Embryonic facial prominence (tissue), 1 donor: ENCODE results near the gene ANKRD6.

Experiments
- DNase-seq: peaks from one replicate; pipeline ENCODE4 v3.0.0-alpha.2; 2016; ENCODE audit errors: extremely low spot score

Gene ANKRD6

GRCh38 chr6:89471287-89471867 lies 38.4 kb downstream of the ANKRD6 start:
- no peak for DNase-seq

GRCh38 chr6:89475101-89475500 lies 42.1 kb downstream of the ANKRD6 start:
- no peak for DNase-seq

- no peak for DNase-seq
Measured at GRCh38 chr6:89475634-89476033, 42.7 kb downstream of the ANKRD6 start.

DNA sequence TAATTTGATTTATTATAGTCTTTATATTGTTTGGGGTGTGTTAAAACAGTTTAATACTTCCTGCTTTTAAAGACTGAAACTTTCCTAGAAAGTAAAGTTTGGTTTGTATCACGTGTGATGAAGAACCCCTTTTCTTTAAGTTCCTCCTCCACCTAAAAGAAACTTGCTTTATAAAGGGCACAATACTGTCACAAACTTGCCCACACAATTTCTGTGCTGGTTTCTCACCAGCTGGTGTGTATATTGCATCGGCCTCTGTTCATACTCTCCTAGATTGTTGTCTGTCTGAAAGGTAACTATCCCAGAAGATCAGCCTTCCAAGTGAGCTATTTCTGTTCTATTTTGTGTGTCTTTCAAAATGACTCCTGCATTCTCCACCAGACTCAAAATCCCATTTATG lies 46.9 kb downstream of the ANKRD6 start:
- no peak for DNase-seq

- no peak for DNase-seq
Measured at GRCh38 chr6:89481695-89482094, 48.7 kb downstream of the ANKRD6 start.

DNA sequence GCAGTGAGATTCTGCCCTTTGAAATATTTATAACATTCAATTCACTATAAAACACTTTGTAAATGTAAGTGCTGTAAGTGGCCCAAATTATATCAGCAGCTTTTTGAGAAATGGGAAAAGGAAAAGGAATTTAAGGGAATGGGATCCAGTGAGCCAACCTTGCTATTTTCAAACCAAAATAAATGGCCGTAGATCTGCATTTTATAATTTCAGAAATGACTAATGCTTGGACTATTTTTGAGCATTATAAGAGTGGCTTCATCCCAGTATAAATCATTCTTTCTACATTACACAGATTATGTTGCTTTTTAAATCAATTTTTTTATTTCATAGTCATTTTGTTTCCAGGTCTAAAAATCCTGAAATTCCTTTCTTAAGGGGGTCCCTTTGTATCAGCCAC lies 49.2 kb downstream of the ANKRD6 start:
- no peak for DNase-seq

GRCh38 chr6:89483111-89483720 lies 50.3 kb downstream of the ANKRD6 start:
- DNase-seq = no peak

GRCh38 chr6:89485320-89485719 lies 52.4 kb downstream of the ANKRD6 start:
- DNase-seq = no peak

DNA sequence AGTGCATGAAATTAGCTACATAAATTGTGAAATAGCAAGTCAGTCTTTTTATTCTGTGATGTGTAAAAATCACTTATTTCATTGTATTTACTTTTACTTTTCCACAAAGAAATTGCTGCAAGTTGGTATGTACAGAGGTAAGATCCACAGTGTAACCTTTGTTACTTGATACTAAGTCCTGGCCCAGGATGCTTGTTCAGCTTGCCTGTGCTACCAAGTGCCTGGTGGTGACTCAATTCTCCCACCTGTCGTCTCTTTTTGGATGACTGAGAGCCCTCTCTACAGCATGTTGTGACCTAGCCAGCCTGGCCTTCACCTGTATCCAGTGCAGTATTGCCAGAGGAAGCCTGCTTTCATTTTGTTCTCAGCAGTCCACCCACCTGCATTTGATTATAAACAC lies 54.9 kb downstream of the ANKRD6 start:
- no peak for DNase-seq

DNA sequence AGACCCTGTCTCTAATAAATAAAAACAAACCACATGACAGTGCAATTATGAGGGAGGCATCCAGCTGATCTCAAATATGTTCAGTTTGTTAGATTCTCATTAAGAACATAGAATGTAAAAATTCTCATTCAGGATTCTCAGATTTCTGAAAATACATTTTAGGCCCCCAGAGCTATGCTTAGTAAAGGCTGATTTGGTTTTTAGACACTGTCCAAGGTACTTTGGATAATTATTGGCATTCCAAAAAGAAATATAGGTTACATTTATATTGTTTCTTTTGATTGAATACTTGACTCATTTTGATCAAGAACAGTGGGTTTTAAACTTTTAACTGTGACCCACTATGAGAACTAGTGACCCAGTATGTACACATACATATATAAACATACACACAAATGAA lies 55.5 kb downstream of the ANKRD6 start:
- no peak for DNase-seq

GRCh38 chr6:89489078-89489477 lies 56.1 kb downstream of the ANKRD6 start:
- DNase-seq = no peak

GRCh38 chr6:89492025-89492640 lies 59.2 kb downstream of the ANKRD6 start:
- no peak for DNase-seq

- DNase-seq = no peak
Measured at GRCh38 chr6:89494131-89494793, 61.3 kb downstream of the ANKRD6 start.

GRCh38 chr6:89495961-89496535 lies 63.1 kb downstream of the ANKRD6 start:
- DNase-seq = no peak

DNA sequence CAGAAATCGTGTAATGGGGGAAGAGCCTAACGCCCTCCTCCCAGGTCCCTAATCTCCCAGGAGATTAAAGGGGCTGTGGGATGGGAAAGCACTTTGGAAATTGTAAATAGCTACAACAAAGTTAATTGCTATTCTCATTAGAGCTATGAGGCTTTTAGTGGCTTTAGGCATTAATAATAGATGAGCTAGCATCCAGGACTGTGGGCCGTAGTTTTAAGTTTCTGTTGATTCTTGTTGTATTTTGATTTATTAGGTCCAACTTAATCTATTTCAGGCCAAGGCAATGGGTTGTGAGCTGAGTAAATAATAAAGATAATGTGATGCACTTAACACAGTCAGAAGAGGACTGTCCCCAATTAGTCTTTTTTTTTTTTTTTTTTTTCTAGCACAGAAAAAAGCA lies 67.7 kb downstream of the ANKRD6 start:
- DNase-seq = no peak

GRCh38 chr6:89501222-89501621 lies 68.3 kb downstream of the ANKRD6 start:
- peak; percentile 31 for DNase-seq

DNA sequence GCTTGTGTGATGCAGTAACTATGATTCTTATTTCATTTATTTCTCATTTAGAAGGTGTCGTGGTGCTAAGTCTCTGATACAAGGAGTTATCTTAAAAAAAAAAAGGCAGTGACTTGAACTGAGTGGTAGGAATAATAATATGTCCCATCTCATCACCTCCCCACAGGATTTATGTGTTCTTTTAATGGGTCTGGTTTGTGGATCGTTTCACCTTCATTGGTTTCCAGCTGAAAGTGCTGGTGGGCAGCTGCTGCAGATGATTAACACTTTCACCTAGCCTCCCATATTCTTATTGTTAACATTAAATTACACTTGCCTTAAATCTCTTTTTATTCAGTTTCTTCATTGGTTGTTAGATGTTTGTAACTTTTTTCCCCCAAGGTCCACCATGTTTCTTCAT lies 68.8 kb downstream of the ANKRD6 start:
- DNase-seq = no peak

DNA sequence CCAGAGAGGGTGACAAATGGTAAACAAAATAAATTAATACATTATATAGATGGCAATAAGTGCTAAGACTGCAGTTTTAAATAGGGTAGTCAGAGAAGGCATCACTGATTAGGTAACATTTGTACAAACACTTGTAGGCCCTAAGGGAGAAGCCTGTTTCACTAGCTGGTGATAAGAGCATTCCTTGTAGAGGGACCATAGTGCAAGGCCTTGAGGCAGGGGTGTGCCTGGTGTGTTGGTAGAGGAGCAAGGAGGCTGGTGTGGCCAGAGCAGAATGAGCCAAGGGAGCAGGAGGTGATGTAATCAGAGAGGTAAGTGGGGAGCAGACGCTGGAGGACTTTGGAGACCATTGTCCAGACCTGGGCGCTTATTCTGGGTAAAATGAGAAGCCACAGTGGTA lies 70.7 kb downstream of the ANKRD6 start:
- DNase-seq = no peak

DNA sequence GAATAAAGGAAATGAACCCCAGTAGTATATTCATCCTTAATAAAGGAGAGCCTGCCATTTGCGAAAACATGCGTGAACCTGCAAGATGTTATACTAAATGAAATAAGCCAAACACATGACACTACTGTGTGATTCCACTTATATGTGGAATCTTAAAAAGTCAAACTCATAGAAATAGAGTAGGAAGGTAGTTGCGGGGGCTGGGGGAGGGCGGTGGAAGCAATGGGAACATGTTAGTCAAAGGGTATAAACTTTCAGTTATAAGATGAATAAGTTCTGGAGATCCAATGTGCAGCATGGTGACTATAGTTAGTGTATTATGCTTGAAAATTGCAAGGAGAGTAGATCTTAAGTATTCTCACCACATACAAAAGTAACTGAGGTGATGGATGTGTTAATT lies 72.9 kb downstream of the ANKRD6 start:
- no peak for DNase-seq

DNA sequence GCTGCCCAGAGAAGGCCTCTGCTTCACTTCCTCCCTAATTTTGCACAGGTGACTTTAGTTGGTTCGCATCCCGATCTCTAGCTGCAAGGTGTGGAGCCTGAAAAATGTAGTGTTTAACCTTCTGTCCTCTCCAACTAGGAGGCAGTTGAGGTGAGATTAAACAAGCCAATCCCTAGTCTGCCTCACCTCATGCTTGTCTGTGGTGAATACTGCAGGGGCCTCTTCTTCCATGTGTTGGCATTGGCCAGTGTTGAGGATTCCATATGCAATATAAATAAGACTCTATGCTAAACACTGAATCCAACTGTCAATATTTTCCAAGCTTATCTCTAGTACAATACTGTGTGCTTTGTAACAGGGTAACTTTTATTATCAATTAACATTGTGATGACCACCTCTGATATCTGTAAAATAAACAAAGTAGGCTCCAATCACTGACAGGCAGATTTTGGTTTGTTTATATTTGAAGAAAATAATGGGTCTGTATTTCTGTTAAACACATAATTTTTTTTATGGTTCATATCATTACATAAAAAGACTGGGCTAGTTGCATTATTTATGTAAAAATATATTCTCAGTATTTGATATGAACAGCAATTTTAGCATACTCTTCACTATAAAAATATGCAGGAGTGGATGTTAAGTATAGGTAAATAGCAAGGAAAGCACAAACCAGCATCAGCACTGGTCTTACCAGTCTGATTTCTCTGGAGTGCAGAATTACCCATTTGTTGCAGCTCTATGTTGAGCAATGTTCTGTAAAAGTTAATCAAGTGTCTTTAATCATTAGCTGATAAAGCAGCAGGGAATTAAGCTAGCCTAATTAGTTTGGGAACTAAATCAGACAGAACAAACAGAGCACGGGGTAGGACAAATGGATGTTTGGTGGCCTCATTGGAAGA lies 74.0 kb downstream of the ANKRD6 start:
- DNase-seq = no peak

DNA sequence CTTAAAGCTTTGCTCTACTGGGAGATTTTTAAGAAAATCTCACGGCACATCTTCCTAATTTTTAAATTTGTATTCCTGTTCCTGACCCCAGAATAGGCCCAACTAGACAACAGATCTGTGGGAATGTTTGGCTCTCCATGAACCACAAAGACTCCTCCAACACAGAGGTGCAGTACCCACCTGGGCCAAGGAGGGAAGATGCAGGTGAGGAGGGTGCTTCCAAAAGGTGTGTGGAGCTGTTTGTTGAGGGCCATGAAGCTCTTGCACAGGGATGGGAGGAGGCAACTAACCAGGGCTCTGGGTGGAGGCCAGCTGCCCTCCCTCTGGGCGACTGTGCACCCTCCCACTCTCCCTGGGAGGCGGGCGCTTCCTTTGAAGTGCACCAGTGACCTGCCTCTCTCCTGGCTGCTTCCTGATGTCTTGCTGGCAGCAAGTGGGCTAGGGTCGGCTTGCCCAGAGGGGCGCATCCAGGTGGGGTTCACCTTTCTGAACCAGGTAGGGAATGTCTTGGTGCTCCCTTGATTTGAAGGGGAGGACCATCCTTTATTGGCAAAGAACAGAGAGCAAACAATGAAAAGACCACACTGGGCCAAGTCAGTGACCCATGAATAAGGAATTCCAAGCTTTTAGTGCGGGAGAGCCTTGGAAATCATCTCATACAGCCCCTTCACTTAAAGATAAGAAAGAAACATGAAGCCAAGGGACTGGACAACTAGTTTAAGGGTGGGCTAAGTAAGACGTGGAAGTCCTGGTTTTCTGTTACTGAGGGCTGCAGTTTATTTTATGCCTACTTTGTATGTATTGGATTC lies 76.0 kb downstream of the ANKRD6 start:
- DNase-seq = no peak
